ENCODE measurements around the gene MYO15A.

The MYO15A gene

GRCh38 chr17:18190628-18191235, 82.2 kb downstream of the MYO15A start:
- Histone ChIP-seq H3K9ac (ENCODE audit: low read length) (no peak overlapping the region), H3K36me3 (ENCODE audit: control insufficient read depth, low read depth, low read length) (peaks cover 38% of the 10 kb centered on the region)

GRCh38 chr17:18191236-18191667, 82.7 kb downstream of the MYO15A start:
- no peaks in the 10 kb centered on the region for H3K27me3 ChIP-seq (ENCODE audit: control insufficient read depth, insufficient read depth, low read length)
- no peak overlapping the region for H3K27ac ChIP-seq (ENCODE audit: low read length)
- H3K4me3 ChIP-seq (ENCODE audit: low read length), result no peak overlapping the region
- peaks cover 6% of the 10 kb centered on the region for H3K4me1 ChIP-seq (ENCODE audit: control insufficient read depth, low read depth, low read length)
- H3K36me3 ChIP-seq (ENCODE audit: control insufficient read depth, low read depth, low read length), result peaks cover 43% of the 10 kb centered on the region
- H3K9ac ChIP-seq (ENCODE audit: low read length), result no peak overlapping the region
- H3K9me3 ChIP-seq (ENCODE audit: control insufficient read depth, low read depth, low read length), result no peaks in the 10 kb centered on the region

More at GRCh38 chr17:18190628-18191235, 82.2 kb downstream of the MYO15A start:
- Histone ChIP-seq H3K4me1 (ENCODE audit: control insufficient read depth, low read depth, low read length) (peaks cover 11% of the 10 kb centered on the region), H3K4me3 (ENCODE audit: low read length) (no peak overlapping the region), H3K9me3 (ENCODE audit: control insufficient read depth, low read depth, low read length) (no peaks in the 10 kb centered on the region), H3K27ac (ENCODE audit: low read length) (no peak overlapping the region), H3K27me3 (ENCODE audit: control insufficient read depth, insufficient read depth, low read length) (no peaks in the 10 kb centered on the region)

GRCh38 chr17:18191967-18192366, 83.4 kb downstream of the MYO15A start:
- Histone ChIP-seq H3K4me1 (ENCODE audit: control insufficient read depth, low read depth, low read length) (no peaks in the 10 kb centered on the region), H3K36me3 (ENCODE audit: control insufficient read depth, low read depth, low read length) (peaks cover 43% of the 10 kb centered on the region), H3K4me3 (ENCODE audit: low read length) (no peak overlapping the region), H3K27ac (ENCODE audit: low read length) (no peak overlapping the region), H3K27me3 (ENCODE audit: control insufficient read depth, insufficient read depth, low read length) (no peaks in the 10 kb centered on the region), H3K9ac (ENCODE audit: low read length) (no peak overlapping the region), H3K9me3 (ENCODE audit: control insufficient read depth, low read depth, low read length) (no peaks in the 10 kb centered on the region)

- no peak overlapping the region for H3K9ac ChIP-seq (ENCODE audit: low read length)
- H3K4me3 ChIP-seq (ENCODE audit: low read length), result no peak overlapping the region
- no peaks in the 10 kb centered on the region for H3K9me3 ChIP-seq (ENCODE audit: control insufficient read depth, low read depth, low read length)
- no peaks in the 10 kb centered on the region for H3K27me3 ChIP-seq (ENCODE audit: control insufficient read depth, insufficient read depth, low read length)
- H3K27ac ChIP-seq (ENCODE audit: low read length), result no peak overlapping the region
- peaks cover 53% of the 10 kb centered on the region for H3K36me3 ChIP-seq (ENCODE audit: control insufficient read depth, low read depth, low read length)
- no peaks in the 10 kb centered on the region for H3K4me1 ChIP-seq (ENCODE audit: control insufficient read depth, low read depth, low read length)
These were observed 85.8 kb downstream of the MYO15A start for GRCh38 chr17:18194394-18194793.

- Histone ChIP-seq H3K4me1 (ENCODE audit: control insufficient read depth, low read depth, low read length) (no peaks in the 10 kb centered on the region), H3K27me3 (ENCODE audit: control insufficient read depth, insufficient read depth, low read length) (no peaks in the 10 kb centered on the region), H3K9me3 (ENCODE audit: control insufficient read depth, low read depth, low read length) (no peaks in the 10 kb centered on the region), H3K9ac (ENCODE audit: low read length) (no peak overlapping the region), H3K36me3 (ENCODE audit: control insufficient read depth, low read depth, low read length) (peaks cover 54% of the 10 kb centered on the region), H3K27ac (ENCODE audit: low read length) (no peak overlapping the region), H3K4me3 (ENCODE audit: low read length) (no peak overlapping the region)
These were observed 86.2 kb downstream of the MYO15A start for GRCh38 chr17:18194804-18195203.

- H3K4me3 ChIP-seq (ENCODE audit: low read length), result no peak overlapping the region
- H3K27me3 ChIP-seq (ENCODE audit: control insufficient read depth, insufficient read depth, low read length), result no peaks in the 10 kb centered on the region
- H3K4me1 ChIP-seq (ENCODE audit: control insufficient read depth, low read depth, low read length), result no peaks in the 10 kb centered on the region
- no peak overlapping the region for H3K27ac ChIP-seq (ENCODE audit: low read length)
- peaks cover 54% of the 10 kb centered on the region for H3K36me3 ChIP-seq (ENCODE audit: control insufficient read depth, low read depth, low read length)
- H3K9ac ChIP-seq (ENCODE audit: low read length), result no peak overlapping the region
- no peaks in the 10 kb centered on the region for H3K9me3 ChIP-seq (ENCODE audit: control insufficient read depth, low read depth, low read length)
These were observed 86.7 kb downstream of the MYO15A start for GRCh38 chr17:18195246-18195645.

- H3K4me3 ChIP-seq (ENCODE audit: low read length), result no peak overlapping the region
- H3K27ac ChIP-seq (ENCODE audit: low read length), result no peak overlapping the region
- H3K4me1 ChIP-seq (ENCODE audit: control insufficient read depth, low read depth, low read length), result no peaks in the 10 kb centered on the region
- H3K27me3 ChIP-seq (ENCODE audit: control insufficient read depth, insufficient read depth, low read length), result no peaks in the 10 kb centered on the region
- peaks cover 47% of the 10 kb centered on the region for H3K36me3 ChIP-seq (ENCODE audit: control insufficient read depth, low read depth, low read length)
- H3K9ac ChIP-seq (ENCODE audit: low read length), result no peak overlapping the region
- H3K9me3 ChIP-seq (ENCODE audit: control insufficient read depth, low read depth, low read length), result no peaks in the 10 kb centered on the region
These were observed 89.1 kb downstream of the MYO15A start for GRCh38 chr17:18197535-18198194.

GRCh38 chr17:18198530-18198929, 90.0 kb downstream of the MYO15A start:
- H3K27ac ChIP-seq (ENCODE audit: low read length), result no peak overlapping the region
- H3K9me3 ChIP-seq (ENCODE audit: control insufficient read depth, low read depth, low read length), result no peaks in the 10 kb centered on the region
- H3K36me3 ChIP-seq (ENCODE audit: control insufficient read depth, low read depth, low read length), result peaks cover 47% of the 10 kb centered on the region
- H3K4me3 ChIP-seq (ENCODE audit: low read length), result no peak overlapping the region
- no peaks in the 10 kb centered on the region for H3K4me1 ChIP-seq (ENCODE audit: control insufficient read depth, low read depth, low read length)
- no peak overlapping the region for H3K9ac ChIP-seq (ENCODE audit: low read length)
- no peaks in the 10 kb centered on the region for H3K27me3 ChIP-seq (ENCODE audit: control insufficient read depth, insufficient read depth, low read length)

GRCh38 chr17:18201108-18201507, 92.6 kb downstream of the MYO15A start:
- H3K36me3 ChIP-seq (ENCODE audit: control insufficient read depth, low read depth, low read length), result peaks cover 38% of the 10 kb centered on the region

GRCh38 chr17:18203308-18203707, 94.8 kb downstream of the MYO15A start:
- no peak overlapping the region for H3K9ac ChIP-seq (ENCODE audit: low read length)
- H3K36me3 ChIP-seq (ENCODE audit: control insufficient read depth, low read depth, low read length), result peaks cover 29% of the 10 kb centered on the region
- H3K27ac ChIP-seq (ENCODE audit: low read length), result no peak overlapping the region
- no peaks in the 10 kb centered on the region for H3K9me3 ChIP-seq (ENCODE audit: control insufficient read depth, low read depth, low read length)
- no peaks in the 10 kb centered on the region for H3K27me3 ChIP-seq (ENCODE audit: control insufficient read depth, insufficient read depth, low read length)
- no peaks in the 10 kb centered on the region for H3K4me1 ChIP-seq (ENCODE audit: control insufficient read depth, low read depth, low read length)
- no peak overlapping the region for H3K4me3 ChIP-seq (ENCODE audit: low read length)

More at GRCh38 chr17:18201108-18201507, 92.6 kb downstream of the MYO15A start:
- no peaks in the 10 kb centered on the region for H3K9me3 ChIP-seq (ENCODE audit: control insufficient read depth, low read depth, low read length)
- H3K27ac ChIP-seq (ENCODE audit: low read length), result no peak overlapping the region
- no peaks in the 10 kb centered on the region for H3K4me1 ChIP-seq (ENCODE audit: control insufficient read depth, low read depth, low read length)
- no peak overlapping the region for H3K4me3 ChIP-seq (ENCODE audit: low read length)
- no peaks in the 10 kb centered on the region for H3K27me3 ChIP-seq (ENCODE audit: control insufficient read depth, insufficient read depth, low read length)
- no peak overlapping the region for H3K9ac ChIP-seq (ENCODE audit: low read length)

- Histone ChIP-seq H3K4me1 (ENCODE audit: control insufficient read depth, low read depth, low read length) (no peaks in the 10 kb centered on the region), H3K9me3 (ENCODE audit: control insufficient read depth, low read depth, low read length) (no peaks in the 10 kb centered on the region), H3K27me3 (ENCODE audit: control insufficient read depth, insufficient read depth, low read length) (no peaks in the 10 kb centered on the region), H3K4me3 (ENCODE audit: low read length) (no peak overlapping the region), H3K36me3 (ENCODE audit: control insufficient read depth, low read depth, low read length) (peaks cover 43% of the 10 kb centered on the region), H3K27ac (ENCODE audit: low read length) (no peak overlapping the region), H3K9ac (ENCODE audit: low read length) (no peak overlapping the region)
These were observed 97.3 kb downstream of the MYO15A start for GRCh38 chr17:18205861-18206260.

GRCh38 chr17:18206962-18207361, 98.4 kb downstream of the MYO15A start:
- H3K36me3 ChIP-seq (ENCODE audit: control insufficient read depth, low read depth, low read length), result peaks cover 43% of the 10 kb centered on the region
- no peak overlapping the region for H3K4me3 ChIP-seq (ENCODE audit: low read length)
- no peaks in the 10 kb centered on the region for H3K9me3 ChIP-seq (ENCODE audit: control insufficient read depth, low read depth, low read length)
- no peak overlapping the region for H3K9ac ChIP-seq (ENCODE audit: low read length)
- H3K27me3 ChIP-seq (ENCODE audit: control insufficient read depth, insufficient read depth, low read length), result no peaks in the 10 kb centered on the region
- H3K27ac ChIP-seq (ENCODE audit: low read length), result no peak overlapping the region
- H3K4me1 ChIP-seq (ENCODE audit: control insufficient read depth, low read depth, low read length), result no peaks in the 10 kb centered on the region

All from iPS-18a (cell line).